Gastroesophageal sphincter (tissue), 3 donors: ENCODE measurements around the gene NEK1.

ENCODE experiments used
- CTCF ChIP-seq, 4 experiments: fragments of 200-600 bp in 2 of 4; fragments of 450-650 bp in 2 of 4; sonication (generic) in 1 of 4; IDR thresholded peaks; one replicate each; pipeline ENCODE4 v1.5.1; 2017 to 2019; ENCODE audit warnings: antibody characterized with exemption in 4 of 4, mild to moderate bottlenecking in 2 of 4, moderate library complexity in 2 of 4
- EP300 ChIP-seq: sonication (generic); formaldehyde crosslinking; IDR thresholded peaks from one replicate; pipeline ENCODE4 v1.6.1; 2017; ENCODE audit warnings: antibody characterized with exemption, mild to moderate bottlenecking
- POLR2A ChIP-seq, 2 donors: fragments of 450-650 bp; IDR thresholded peaks; one replicate each; pipeline ENCODE4 v1.6.1; 2017; ENCODE audit warnings: antibody characterized with exemption in 2 of 2, mild to moderate bottlenecking in 2 of 2, moderate library complexity in 1 of 2

- TF ChIP-seq POLR2A (IDR thresholded peaks at IDR 0.05) (no peak), CTCF (IDR thresholded peaks at IDR 0.05) (no peak), EP300 (no peak)
Measured at GRCh38 chr4:169372791-169373190, 239.6 kb downstream of the NEK1 start.
